PC-3 (cell line): ENCODE data around the gene MYH9. TPM values are rescaled to one million over a fixed set of nuclear protein-coding genes. Genes with fewer than 3 reads are reported as not detected.
A peak's percentile ranks its signal among the peaks of the same experiment; 100 is the strongest.

ENCODE experiments used
- ATAC-seq: fragments of 200-7000 bp; cut with Tn5 transposase; 2 replicates; pipeline ENCODE4 v1.9.1; 2020; ENCODE audit warnings: mild to moderate bottlenecking, moderate library complexity
- BruUV-seq: library from RNA; stranded (reverse); fragments of 400-500 nt; replicated peaks from 2 replicates; lab custom pipeline; 2021; lab: Mats Ljungman, UMichigan
- CTCF ChIA-PET: fragments of 300-600 bp; sonication (Branson Sonifier 250); formaldehyde crosslinking; loops from one replicate; lab custom pipeline; 2022; ENCODE audit warnings: antibody characterized with exemption; lab: Charles Lee
- POLR2A ChIA-PET: fragments of 300-600 bp; sonication (Branson Sonifier 250); formaldehyde crosslinking; loops from one replicate; lab custom pipeline; 2022; ENCODE audit warnings: antibody characterized with exemption; ENCODE audit not compliant: unreplicated experiment; lab: Charles Lee
- DNase-seq: peaks from one replicate; pipeline ENCODE4 v3.0.0-alpha.2; 2015
- H2AFZ ChIP-seq: fragments of 300-600 bp; sonication (generic); 2 replicates; pipeline ENCODE4 v1.6.0; 2016; ENCODE audit warnings: antibody characterized with exemption, low read length
- H3F3A ChIP-seq: fragments of 300-600 bp; sonication (generic); one replicate; pipeline ENCODE4 v1.6.0; 2017; ENCODE audit warnings: antibody characterized with exemption, low read length, control low read depth, mild to moderate bottlenecking; ENCODE audit not compliant: unreplicated experiment
- H3K27ac ChIP-seq: fragments of 300-600 bp; sonication (generic); 2 replicates; pipeline ENCODE4 v1.5.1; 2016; ENCODE audit warnings: mild to moderate bottlenecking, low read length
- H3K27me3 ChIP-seq: fragments of 300-600 bp; sonication (generic); 2 replicates; pipeline ENCODE4 v1.6.1; 2016; ENCODE audit warnings: low read length, mixed read lengths
- H3K36me3 ChIP-seq: fragments of 300-600 bp; sonication (generic); 2 replicates; pipeline ENCODE4 v1.6.1; 2016; ENCODE audit warnings: low read depth, mixed run types, low read length, mixed read lengths
- H3K4me1 ChIP-seq: fragments of 300-600 bp; sonication (generic); 2 replicates; pipeline ENCODE4 v1.5.1; 2016; ENCODE audit warnings: low read length; ENCODE audit not compliant: insufficient read depth
- H3K4me2 ChIP-seq: fragments of 300-600 bp; sonication (generic); 2 replicates; pipeline ENCODE4 v1.6.0; 2016; ENCODE audit warnings: low read length
- H3K4me3 ChIP-seq: fragments of 300-600 bp; sonication (generic); 2 replicates; pipeline ENCODE4 v1.5.1; 2016; ENCODE audit warnings: mild to moderate bottlenecking, low read length, mixed read lengths
- H3K79me2 ChIP-seq: fragments of 300-600 bp; sonication (generic); 2 replicates; pipeline ENCODE4 v1.6.1; 2017; ENCODE audit warnings: low read length, mixed read lengths
- H3K9ac ChIP-seq: fragments of 300-600 bp; sonication (generic); 2 replicates; pipeline ENCODE4 v1.6.0; 2016; ENCODE audit warnings: mild to moderate bottlenecking, low read length
- H3K9me2 ChIP-seq: fragments of 300-600 bp; sonication (generic); replicated peaks from 2 replicates; pipeline ENCODE4 v1.6.1; 2016; ENCODE audit warnings: mixed run types, low read length, mixed read lengths
- H3K9me3 ChIP-seq: fragments of 300-600 bp; sonication (generic); 2 replicates; pipeline ENCODE4 v1.6.1; 2016; ENCODE audit warnings: low read length, mixed read lengths
- H4K20me1 ChIP-seq: fragments of 300-600 bp; sonication (generic); 2 replicates; pipeline ENCODE4 v1.6.1; 2016; ENCODE audit warnings: low read length, mixed read lengths
- EZH2 ChIP-seq: fragments of 300-600 bp; sonication (generic); IDR thresholded peaks from one replicate; pipeline ENCODE4 v1.6.1; 2017; ENCODE audit warnings: antibody characterized with exemption, mild to moderate bottlenecking, low read length; ENCODE audit not compliant: unreplicated experiment
- EZH2phosphoT487 ChIP-seq: fragments of 300-600 bp; sonication (generic); IDR thresholded peaks from 2 replicates; pipeline ENCODE4 v1.6.1; 2018; ENCODE audit warnings: mild to moderate bottlenecking, antibody characterized with exemption, low read length, borderline replicate concordance
- intact Hi-C: fragments of 100-400 bp; cut with micrococcal nuclease; formaldehyde crosslinking; loops from 2 replicates; pipeline ENCODE4 v1.9.0; 2023
- total RNA-seq: library from RNA; depleted of rRNA; stranded (reverse); fragments of >200 nt; gene quantifications from 2 replicates; pipeline ENCODE4 v1.2.3, GENCODE V29; 2014
- TF ChIP-seq, protein P1 (sequence below): fragments of 300-600 bp; sonication (generic); conservative IDR thresholded peaks from 2 replicates; pipeline ENCODE4 v1.5.1; 2017; ENCODE audit warnings: antibody characterized with exemption, low read depth, mild to moderate bottlenecking, low read length

MYH9 gene
- total RNA-seq, 1 experiment from 2014 or later: 357 TPM

DNA sequence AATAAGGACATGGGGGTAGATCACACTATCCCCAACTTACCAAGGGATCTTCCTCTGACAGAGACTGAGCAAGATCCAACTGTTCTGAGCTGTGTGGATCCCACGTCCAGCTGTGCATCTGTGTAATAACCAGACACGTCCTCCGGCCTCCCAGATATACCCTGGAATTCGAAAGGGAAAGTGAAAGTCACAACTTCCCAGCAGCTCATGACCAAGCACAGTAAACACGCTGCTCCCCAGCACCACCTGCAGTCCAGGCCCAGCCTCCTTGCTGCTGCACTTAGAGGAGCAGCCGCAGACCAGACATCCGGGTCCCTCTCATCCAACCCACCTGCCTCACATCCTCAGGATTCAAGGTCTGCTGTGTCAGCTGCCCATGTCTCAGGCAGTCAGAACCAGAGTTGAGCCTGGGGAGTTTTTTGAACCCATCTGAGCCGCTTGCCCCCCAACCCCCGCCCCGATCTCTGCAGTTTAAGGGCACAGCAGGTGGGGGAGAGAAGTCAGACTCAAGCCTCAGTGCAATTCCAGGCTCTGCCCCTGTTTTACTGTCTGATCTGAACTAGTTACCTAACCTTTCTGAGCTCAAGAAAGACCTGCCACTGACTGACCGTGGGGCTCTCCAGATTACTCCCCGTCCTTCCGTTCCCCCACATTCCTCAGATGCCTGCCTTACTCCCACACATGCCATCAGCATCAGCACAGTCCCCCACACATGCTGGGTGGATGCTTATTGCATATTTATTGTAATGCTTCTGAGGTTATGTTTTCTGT, 148.2 kb downstream of the MYH9 start, which contains the start of gene APOL2:
Gene APOL2 (minus strand): TSS at position 127 of the 771 bp plus-strand sequence. CDS start 6,365 bp downstream, outside the sequence.
- Histone ChIP-seq H4K20me1 (no peaks in the 10 kb centered on the region), H3K9me2 (no peaks in the 10 kb centered on the region), H3K9ac (peak within 1 kb of the TSS; percentile 80), H3K9me3 (no peaks in the 10 kb centered on the region), H3K36me3 (no peaks in the 10 kb centered on the region; the same call in 1 of the 2 replicates), H3K4me2 (peak within 1 kb of the TSS; percentile 98), H3K4me3 (peak within 1 kb of the TSS; percentile 96), H3K79me2 (peaks cover 24% of the 10 kb centered on the region), H2AFZ (peak within 1 kb of the TSS; percentile 92), H3F3A (no peaks in the 10 kb centered on the region), H3K27ac (peak within 1 kb of the TSS; percentile 59), H3K27me3 (no peaks in the 10 kb centered on the region), H3K4me1 (peaks cover 18% of the 10 kb centered on the region)
- intact Hi-C loops: loop anchor here (5.0 kb wide), 1 partner anchor 42 kb away; no protein-coding TSS in a partner anchor
- DNase-seq (peak; percentile 88), ATAC-seq (peak; percentile 96)
- TF ChIP-seq, protein P1, sequence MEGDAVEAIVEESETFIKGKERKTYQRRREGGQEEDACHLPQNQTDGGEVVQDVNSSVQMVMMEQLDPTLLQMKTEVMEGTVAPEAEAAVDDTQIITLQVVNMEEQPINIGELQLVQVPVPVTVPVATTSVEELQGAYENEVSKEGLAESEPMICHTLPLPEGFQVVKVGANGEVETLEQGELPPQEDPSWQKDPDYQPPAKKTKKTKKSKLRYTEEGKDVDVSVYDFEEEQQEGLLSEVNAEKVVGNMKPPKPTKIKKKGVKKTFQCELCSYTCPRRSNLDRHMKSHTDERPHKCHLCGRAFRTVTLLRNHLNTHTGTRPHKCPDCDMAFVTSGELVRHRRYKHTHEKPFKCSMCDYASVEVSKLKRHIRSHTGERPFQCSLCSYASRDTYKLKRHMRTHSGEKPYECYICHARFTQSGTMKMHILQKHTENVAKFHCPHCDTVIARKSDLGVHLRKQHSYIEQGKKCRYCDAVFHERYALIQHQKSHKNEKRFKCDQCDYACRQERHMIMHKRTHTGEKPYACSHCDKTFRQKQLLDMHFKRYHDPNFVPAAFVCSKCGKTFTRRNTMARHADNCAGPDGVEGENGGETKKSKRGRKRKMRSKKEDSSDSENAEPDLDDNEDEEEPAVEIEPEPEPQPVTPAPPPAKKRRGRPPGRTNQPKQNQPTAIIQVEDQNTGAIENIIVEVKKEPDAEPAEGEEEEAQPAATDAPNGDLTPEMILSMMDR: peak; percentile 55
- no peak for TF ChIP-seq EZH2
- ChIA-PET POLR2A (no interaction called here), CTCF (interaction anchor here (0.9 kb wide), 1 partner anchor 38 kb away, joined by 3 read pairs; no protein-coding TSS in a partner anchor)
- BruUV-seq: no TSS peak

DNA sequence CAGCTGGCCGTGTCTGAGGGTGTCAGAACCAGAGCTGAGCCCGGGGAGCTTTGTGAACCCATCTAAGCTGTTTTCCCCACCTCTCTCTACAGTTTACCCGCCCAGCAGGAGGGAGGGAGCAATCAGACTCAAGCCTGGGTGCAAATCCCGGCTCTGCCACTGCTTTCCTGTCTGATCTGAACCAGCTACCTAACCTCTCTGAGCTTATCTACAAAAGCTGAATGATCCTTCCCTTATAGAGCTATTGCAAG, 148.7 kb downstream of the MYH9 start:
- ATAC-seq (peak; percentile 25), DNase-seq (no peak)
- Histone ChIP-seq H4K20me1 (no peaks in the 10 kb centered on the region), H3K27me3 (no peaks in the 10 kb centered on the region), H3K4me1 (peaks cover 18% of the 10 kb centered on the region), H3K27ac (peak overlapping the region; percentile 59), H3K4me2 (peak overlapping the region; percentile 98), H3F3A (no peaks in the 10 kb centered on the region), H2AFZ (peak overlapping the region; percentile 92), H3K9ac (peak overlapping the region; percentile 80), H3K9me2 (no peaks in the 10 kb centered on the region), H3K36me3 (no peaks in the 10 kb centered on the region; the same call in 1 of the 2 replicates), H3K9me3 (no peaks in the 10 kb centered on the region), H3K4me3 (peak overlapping the region; percentile 96), H3K79me2 (peaks cover 24% of the 10 kb centered on the region)
- intact Hi-C loops: loop anchor here (5.0 kb wide), 1 partner anchor 42 kb away; no protein-coding TSS in a partner anchor
- CTCF ChIA-PET: interaction anchor here (0.9 kb wide), 1 partner anchor 39 kb away, joined by 3 read pairs; no protein-coding TSS in a partner anchor
- POLR2A ChIA-PET: no interaction called here
- TF ChIP-seq EZH2phosphoT487: no peak
- no peak for TF ChIP-seq EZH2
- TF ChIP-seq, protein P1: no peak
- BruUV-seq: TSS peak; percentile 67
